HepG2 (cell line): Measurements from ENCODE around the gene DUT. TPM values are rescaled to one million over a fixed set of nuclear protein-coding genes. Genes with fewer than 3 reads are reported as not detected.

ENCODE experiments used
- ATRX ChIP-seq: sonication (generic); formaldehyde crosslinking; IDR thresholded peaks from 2 replicates; pipeline ENCODE4 v1.4.0; 2020; ENCODE audit warnings: missing genetic modification reagents, borderline replicate concordance
- BATF2 ChIP-seq: sonication (generic); formaldehyde crosslinking; IDR thresholded peaks from 2 replicates; pipeline ENCODE4 v1.8.0; 2022; ENCODE audit warnings: mild to moderate bottlenecking, missing genetic modification reagents, moderate library complexity
- EHMT2 ChIP-seq: fragments of 200-600 bp; sonication (generic); IDR thresholded peaks from 2 replicates; pipeline ENCODE4 v1.7.0; 2017; ENCODE audit warnings: antibody characterized with exemption, low read depth, low read length, borderline replicate concordance
- GABPB1 ChIP-seq: IDR thresholded peaks from 2 replicates; pipeline ENCODE4 v1.6.1; 2016; ENCODE audit warnings: mild to moderate bottlenecking, missing genetic modification reagents, moderate library complexity, missing compliant biosample characterization
- HINFP ChIP-seq: sonication (generic); formaldehyde crosslinking; IDR thresholded peaks from 2 replicates; pipeline ENCODE4 v1.4.0; 2020; ENCODE audit warnings: low read depth, mild to moderate bottlenecking, missing genetic modification reagents
- HMGXB3 ChIP-seq: sonication (generic); formaldehyde crosslinking; IDR thresholded peaks from 2 replicates; pipeline ENCODE4 v1.4.0; 2020; ENCODE audit warnings: missing genetic modification reagents, borderline replicate concordance
- NONO ChIP-seq, 2 experiments: fragments of 450-650 bp in 1 of 2; sonication (generic) in 1 of 2; formaldehyde crosslinking in 1 of 2; IDR thresholded peaks in 1 of 2; conservative IDR thresholded peaks in 1 of 2; 2 replicates each; pipeline versions ENCODE4 v1.6.1 to v1.8.0; 2017 to 2022; ENCODE audit warnings: mild to moderate bottlenecking in 1 of 2, missing genetic modification reagents in 1 of 2, moderate library complexity in 1 of 2
- PHF20 ChIP-seq: sonication (generic); formaldehyde crosslinking; IDR thresholded peaks from 2 replicates; pipeline ENCODE4 v1.5.0; 2020; ENCODE audit warnings: mild to moderate bottlenecking, missing genetic modification reagents
- REXO4 ChIP-seq: sonication (generic); formaldehyde crosslinking; IDR thresholded peaks from 2 replicates; pipeline ENCODE4 v1.8.0; 2022; ENCODE audit warnings: missing genetic modification reagents, mild to moderate bottlenecking, borderline replicate concordance
- SRSF1 ChIP-seq: fragments of 200-400 bp; formaldehyde crosslinking; optimal IDR thresholded peaks from 2 replicates; pipeline ENCODE3; 2017; ENCODE audit warnings: mild to moderate bottlenecking, low read depth, low read length, moderate library complexity
- TERF1 ChIP-seq: sonication (generic); formaldehyde crosslinking; IDR thresholded peaks from 2 replicates; pipeline ENCODE4 v1.8.0; 2022; ENCODE audit warnings: mild to moderate bottlenecking, missing genetic modification reagents, moderate library complexity
- ZNF362 ChIP-seq: sonication (generic); formaldehyde crosslinking; IDR thresholded peaks from 2 replicates; pipeline ENCODE4 v1.4.0; 2020; ENCODE audit warnings: missing genetic modification reagents, mild to moderate bottlenecking, borderline replicate concordance
- ZNF670 ChIP-seq: sonication (generic); formaldehyde crosslinking; IDR thresholded peaks from 2 replicates; pipeline ENCODE4 v1.8.0; 2022; ENCODE audit warnings: mild to moderate bottlenecking, missing genetic modification reagents, borderline replicate concordance
- ZNF720 ChIP-seq: sonication (generic); formaldehyde crosslinking; IDR thresholded peaks from 2 replicates; pipeline ENCODE4 v1.4.0; 2020; ENCODE audit warnings: missing genetic modification reagents
- ZNF792 ChIP-seq: IDR thresholded peaks from 2 replicates; pipeline ENCODE4 v1.6.1; 2016
- ZSCAN12 ChIP-seq: sonication (generic); formaldehyde crosslinking; IDR thresholded peaks from 2 replicates; pipeline ENCODE4 v1.9.0; 2021; ENCODE audit warnings: mild to moderate bottlenecking, missing genetic modification reagents
- polyA plus RNA-seq, 8 experiments: library from polyadenylated mRNA; depleted of rRNA in 3 of 8; stranded (reverse) in 7 of 8; unstranded in 1 of 8; fragments of >200 nt; fragmentation: Illumina TruSeq in 4 of 8; extraction: Trizol in 4 of 8; gene quantifications; 2 replicates each; pipeline versions ENCODE4 v1.2.1 to v1.2.3, GENCODE V29; 2011 to 2016; ENCODE audit warnings: low read depth in 4 of 8, missing spikeins in 1 of 8, mixed read lengths in 1 of 8; ENCODE audit not compliant: insufficient read depth in 1 of 8
- total RNA-seq, 5 experiments: library from RNA; depleted of rRNA; stranded (reverse); fragments of >200 nt; fragmentation: Illumina TruSeq; extraction: Trizol; gene quantifications; 2 replicates each; pipeline ENCODE4 v1.2.3, GENCODE V29; 2016; ENCODE audit warnings: low read depth in 1 of 5

Gene DUT
- total and polyA plus RNA-seq, 2 of the 13 experiments (the other 11 are each of a cell fraction or from before 2014, with no cell fraction given) = 36.7 to 131 TPM

GRCh38 chr15:48330855-48331795 is at the start of gene DUT (continued):
- TF ChIP-seq HINFP (CRISPR knock-in tag) = peak; percentile 73; the same call in 1 of the 2 replicates
- TF ChIP-seq HMGXB3 = no peak; the same call in 1 of the 2 replicates
- no peak for TF ChIP-seq REXO4 (CRISPR knock-in tag)
- no peak for TF ChIP-seq EHMT2
- TF ChIP-seq PHF20 (CRISPR knock-in tag) = peak; percentile 82
- no peak for TF ChIP-seq ATRX (CRISPR knock-in tag)
- TF ChIP-seq GABPB1 = peak; percentile 98
- TF ChIP-seq ZNF720 (CRISPR knock-in tag) = no peak
- TF ChIP-seq NONO (IDR thresholded peaks at IDR 0.05) = no peak
- peak; percentile 67; the same call in 1 of the 2 replicates for TF ChIP-seq NONO (CRISPR knock-in tag; conservative IDR thresholded peaks at IDR 0.05)
- peak; percentile 46; the same call in 1 of the 2 replicates for TF ChIP-seq ZNF670 (CRISPR knock-in tag)
- TF ChIP-seq SRSF1 = peak; percentile 80
- TF ChIP-seq ZNF362 (CRISPR knock-in tag) = no peak
- no peak for TF ChIP-seq ZSCAN12 (CRISPR knock-in tag)
- no peak for TF ChIP-seq TERF1
- no peak for TF ChIP-seq BATF2 (CRISPR knock-in tag)
- TF ChIP-seq ZNF792 = 0 out of 2 replicates have a peak, but pooled peaks have one; percentile 42
